HepG2 (cell line): Measurements from ENCODE around the gene EXOC5.

ENCODE experiments used
- CAMTA2 ChIP-seq: sonication (generic); formaldehyde crosslinking; IDR thresholded peaks from 2 replicates; pipeline ENCODE4 v1.4.0; 2020; ENCODE audit warnings: mild to moderate bottlenecking, missing genetic modification reagents, borderline replicate concordance
- EZH2 ChIP-seq: conservative IDR thresholded peaks from 2 replicates; pipeline ENCODE4 v1.6.1; 2012; ENCODE audit warnings: mild to moderate bottlenecking, low read depth, low read length, moderate library complexity
- HNRNPLL ChIP-seq: fragments of 200-400 bp; formaldehyde crosslinking; IDR thresholded peaks from 2 replicates; pipeline ENCODE4 v1.6.1; 2017; ENCODE audit warnings: mild to moderate bottlenecking, low read depth, low read length; ENCODE audit not compliant: poor library complexity, severe bottlenecking
- MXI1 ChIP-seq: IDR thresholded peaks from 3 replicates; pipeline ENCODE4 v1.6.1; 2012; ENCODE audit warnings: low read depth, low read length, inconsistent platforms, borderline replicate concordance
- SMC3 ChIP-seq: IDR thresholded peaks from 2 replicates; pipeline ENCODE4 v1.6.1; 2011; ENCODE audit warnings: low read length, improper control_type of control experiment
- ZNF772 ChIP-seq: sonication (generic); formaldehyde crosslinking; IDR thresholded peaks from 2 replicates; pipeline ENCODE4 v1.5.0; 2020; ENCODE audit warnings: mild to moderate bottlenecking, missing genetic modification reagents
- TF ChIP-seq, protein P1 (sequence below): sonication (generic); formaldehyde crosslinking; IDR thresholded peaks from 2 replicates; pipeline ENCODE4 v1.5.0; 2020; ENCODE audit warnings: mild to moderate bottlenecking, missing genetic modification reagents, moderate library complexity

DNA sequence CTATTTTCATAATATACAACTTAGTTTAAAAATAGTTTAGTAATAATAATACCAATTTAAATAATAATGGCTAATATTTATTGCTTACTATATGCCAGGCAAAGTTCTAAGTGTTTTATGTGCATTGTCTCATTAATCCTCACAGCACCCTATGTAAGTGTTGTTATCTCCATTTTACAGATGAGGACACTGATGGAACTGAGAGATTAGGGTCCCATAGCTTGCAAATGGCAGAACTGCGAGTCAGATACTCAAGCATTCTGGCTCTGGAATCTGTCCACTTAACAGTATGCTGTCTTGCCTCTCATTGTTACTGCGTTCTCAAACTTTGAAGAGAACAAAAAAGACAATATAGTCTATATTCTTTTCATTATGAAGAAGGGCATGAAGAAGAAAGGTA, 19.0 kb upstream of the EXOC5 start:
- TF ChIP-seq MXI1 (no peak), SMC3 (no peak), EZH2 (no peak), ZNF772 (CRISPR knock-in tag) (no peak), HNRNPLL (no peak), CAMTA2 (CRISPR knock-in tag) (no peak)
- TF ChIP-seq, protein P1, sequence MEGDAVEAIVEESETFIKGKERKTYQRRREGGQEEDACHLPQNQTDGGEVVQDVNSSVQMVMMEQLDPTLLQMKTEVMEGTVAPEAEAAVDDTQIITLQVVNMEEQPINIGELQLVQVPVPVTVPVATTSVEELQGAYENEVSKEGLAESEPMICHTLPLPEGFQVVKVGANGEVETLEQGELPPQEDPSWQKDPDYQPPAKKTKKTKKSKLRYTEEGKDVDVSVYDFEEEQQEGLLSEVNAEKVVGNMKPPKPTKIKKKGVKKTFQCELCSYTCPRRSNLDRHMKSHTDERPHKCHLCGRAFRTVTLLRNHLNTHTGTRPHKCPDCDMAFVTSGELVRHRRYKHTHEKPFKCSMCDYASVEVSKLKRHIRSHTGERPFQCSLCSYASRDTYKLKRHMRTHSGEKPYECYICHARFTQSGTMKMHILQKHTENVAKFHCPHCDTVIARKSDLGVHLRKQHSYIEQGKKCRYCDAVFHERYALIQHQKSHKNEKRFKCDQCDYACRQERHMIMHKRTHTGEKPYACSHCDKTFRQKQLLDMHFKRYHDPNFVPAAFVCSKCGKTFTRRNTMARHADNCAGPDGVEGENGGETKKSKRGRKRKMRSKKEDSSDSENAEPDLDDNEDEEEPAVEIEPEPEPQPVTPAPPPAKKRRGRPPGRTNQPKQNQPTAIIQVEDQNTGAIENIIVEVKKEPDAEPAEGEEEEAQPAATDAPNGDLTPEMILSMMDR (CRISPR knock-in tag), result no peak
